Measurements from ENCODE around the gene NUP210L. TPM values are rescaled to one million over a fixed set of nuclear protein-coding genes. Genes with fewer than 3 reads are reported as not detected.
"Not testable (repeated sequence)": the region's sequence is repeated elsewhere in the genome, so short reads cannot be mapped to it uniquely, and the experiment has no call there.

NUP210L gene
- total and polyA plus RNA-seq, 2 donors (not counting 3 experiments of a cell fraction or from before 2014, with no cell fraction given) = 0.01 to 0.07 TPM

GRCh38 chr1:154151311-154151710 is 3.6 kb downstream of the NUP210L start:
- H4K20me1 ChIP-seq (replicated peaks; ENCODE audit: control insufficient read depth, extremely low read depth, insufficient read depth, low read length) = no peaks in the 10 kb centered on the region
- H3K9me1 ChIP-seq (replicated peaks; ENCODE audit: control insufficient read depth, extremely low read depth, insufficient read depth, low read length) = no peaks in the 10 kb centered on the region
- intact Hi-C loops (cut with micrococcal nuclease) (loop anchor here (10.0 kb wide), 1 partner anchor 157 kb away; the partner anchor contains the start of gene RPS27), dilution Hi-C loops (cut with MboI; ENCODE audit: extremely low pct_ligation_motif_present, low sequenced_read_pairs) (no loop called here)
- no peak overlapping the region for H3K4me2 ChIP-seq (ENCODE audit: insufficient read depth, low read length)
- H3K27me3 ChIP-seq (ENCODE audit: control insufficient read depth in 2 of 2, insufficient read depth in 2 of 2, low read length in 2 of 2) = no peaks in the 10 kb centered on the region
- ChIA-PET CTCF (no interaction called here), POLR2A (no interaction called here)
- no peak overlapping the region for H3K9ac ChIP-seq (replicated peaks; ENCODE audit: extremely low read depth, insufficient read depth, low read length)
- no peaks in the 10 kb centered on the region for H3K9me3 ChIP-seq (replicated peaks; ENCODE audit: control insufficient read depth, insufficient read depth, low read length)
- no peaks in the 10 kb centered on the region for H3K79me2 ChIP-seq (ENCODE audit: control insufficient read depth, insufficient read depth, low read length)
- peak; percentile 47 for TF ChIP-seq FOS (IDR thresholded peaks at IDR 0.05; ENCODE audit: borderline replicate concordance, insufficient read depth, low read length)
- no peak for TF ChIP-seq POLR2AphosphoS5 (IDR thresholded peaks at IDR 0.05; ENCODE audit: insufficient read depth, low read depth, low read length)
- no peak overlapping the region for H3K4me3 ChIP-seq (replicated peaks in 1 of 3; ENCODE audit: insufficient read depth in 1 of 3, low read depth in 1 of 3, low read length in 3 of 3)
- H3K36me3 ChIP-seq (ENCODE audit: control insufficient read depth in 2 of 2, extremely low read depth in 1 of 2, insufficient read depth in 2 of 2, low read length in 2 of 2) = no peaks in the 10 kb centered on the region
- peaks cover 23% of the 10 kb centered on the region for H3K4me1 ChIP-seq (ENCODE audit: control insufficient read depth, extremely low read depth, insufficient read depth, low read length)
- FAIRE-seq (peak; percentile 61), DNase-seq (ENCODE audit: low read depth, low spot score) (peak; percentile 54)
- no peak overlapping the region for H2AFZ ChIP-seq (ENCODE audit: low read depth, low read length)
- no TSS peak for BruUV-seq (replicated peaks)
- no peak overlapping the region for H3K27ac ChIP-seq (ENCODE audit: insufficient read depth, low read depth, low read length)

DNA sequence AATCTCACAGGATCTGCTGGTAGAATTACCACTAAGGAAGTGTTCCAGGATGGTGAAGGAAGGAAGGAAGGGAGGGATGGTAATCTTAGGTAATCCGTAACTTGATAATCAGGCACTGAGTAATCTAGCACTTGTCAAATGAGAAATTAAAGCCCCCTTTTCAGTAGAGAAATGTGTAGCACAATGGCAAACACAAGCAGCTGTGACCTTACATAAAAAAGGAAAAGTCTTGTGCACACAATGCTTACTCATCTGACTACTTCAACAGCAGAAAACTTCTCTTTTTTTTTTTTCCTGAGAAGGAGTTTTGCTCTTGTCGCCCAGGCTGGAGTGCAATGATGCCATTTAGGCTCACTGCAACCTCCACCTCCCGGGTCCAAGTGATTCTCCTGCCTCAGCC is 6.1 kb downstream of the NUP210L start:
- dilution Hi-C loops (cut with MboI; ENCODE audit: extremely low pct_ligation_motif_present, low sequenced_read_pairs) = no loop called here
- Histone ChIP-seq H3K9ac (replicated peaks; ENCODE audit: extremely low read depth, insufficient read depth, low read length) (no peak overlapping the region), H3K36me3 (ENCODE audit: control insufficient read depth in 2 of 2, extremely low read depth in 1 of 2, insufficient read depth in 2 of 2, low read length in 2 of 2) (no peaks in the 10 kb centered on the region), H3K27me3 (ENCODE audit: control insufficient read depth in 2 of 2, insufficient read depth in 2 of 2, low read length in 2 of 2) (no peaks in the 10 kb centered on the region), H3K4me3 (replicated peaks in 1 of 3; ENCODE audit: insufficient read depth in 1 of 3, low read depth in 1 of 3, low read length in 3 of 3) (no peak overlapping the region), H3K9me1 (replicated peaks; ENCODE audit: control insufficient read depth, extremely low read depth, insufficient read depth, low read length) (no peaks in the 10 kb centered on the region), H3K9me3 (replicated peaks; ENCODE audit: control insufficient read depth, insufficient read depth, low read length) (no peaks in the 10 kb centered on the region), H3K27ac (ENCODE audit: insufficient read depth, low read depth, low read length) (no peak overlapping the region), H3K4me1 (ENCODE audit: control insufficient read depth, extremely low read depth, insufficient read depth, low read length) (peaks cover 6% of the 10 kb centered on the region), H4K20me1 (replicated peaks; ENCODE audit: control insufficient read depth, extremely low read depth, insufficient read depth, low read length) (no peaks in the 10 kb centered on the region), H3K4me2 (ENCODE audit: insufficient read depth, low read length) (peak overlapping the region; percentile 17), H2AFZ (ENCODE audit: low read depth, low read length) (no peak overlapping the region), H3K79me2 (ENCODE audit: control insufficient read depth, insufficient read depth, low read length) (no peaks in the 10 kb centered on the region)
- POLR2A ChIA-PET = no interaction called here
- FAIRE-seq = peak; percentile 84
- CTCF ChIA-PET = interaction anchor here (0.6 to 0.8 kb wide), 2 partner anchors 30 to 271 kb away, joined by 3 read pairs; no protein-coding TSS in a partner anchor
- no peak for TF ChIP-seq POLR2AphosphoS5 (IDR thresholded peaks at IDR 0.05; ENCODE audit: insufficient read depth, low read depth, low read length)
- no peak for TF ChIP-seq POLR2A (IDR thresholded peaks at IDR 0.05; ENCODE audit: low read depth, low read length)
- TF ChIP-seq FOS (IDR thresholded peaks at IDR 0.05; ENCODE audit: borderline replicate concordance, insufficient read depth, low read length) = no peak
- TF ChIP-seq GATA2 (IDR thresholded peaks at IDR 0.05; ENCODE audit: insufficient read depth, insufficient read length, low read depth, low read length) = no peak
- no peak for TF ChIP-seq MYC (IDR thresholded peaks at IDR 0.05; ENCODE audit: low read depth, low read length)
- no peak for TF ChIP-seq EZH2 (IDR thresholded peaks at IDR 0.05; ENCODE audit: borderline replicate concordance, low read depth, low read length, severe bottlenecking)
- TF ChIP-seq JUN (IDR thresholded peaks at IDR 0.05; ENCODE audit: borderline replicate concordance, insufficient read depth, insufficient read length, low read depth) = no peak
- TF ChIP-seq, protein P1, sequence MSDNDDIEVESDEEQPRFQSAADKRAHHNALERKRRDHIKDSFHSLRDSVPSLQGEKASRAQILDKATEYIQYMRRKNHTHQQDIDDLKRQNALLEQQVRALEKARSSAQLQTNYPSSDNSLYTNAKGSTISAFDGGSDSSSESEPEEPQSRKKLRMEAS (IDR thresholded peaks at IDR 0.05; ENCODE audit: insufficient read depth, insufficient read length) = no peak
- DNase-seq (ENCODE audit: low read depth, low spot score) = peak; percentile 75
- intact Hi-C loops (cut with micrococcal nuclease) = no loop called here
- no TSS peak for BruUV-seq (replicated peaks)

- H3K27me3 ChIP-seq (ENCODE audit: control insufficient read depth in 2 of 2, insufficient read depth in 2 of 2, low read length in 2 of 2); H3K4me2 ChIP-seq (ENCODE audit: insufficient read depth, low read length); DNase-seq (ENCODE audit: low read depth, low spot score); H2AFZ ChIP-seq (ENCODE audit: low read depth, low read length); H3K36me3 ChIP-seq (ENCODE audit: control insufficient read depth in 2 of 2, extremely low read depth in 1 of 2, insufficient read depth in 2 of 2, low read length in 2 of 2); BruUV-seq (replicated peaks); H3K9me3 ChIP-seq (replicated peaks; ENCODE audit: control insufficient read depth, insufficient read depth, low read length); intact Hi-C loops (cut with micrococcal nuclease); H3K9me1 ChIP-seq (replicated peaks; ENCODE audit: control insufficient read depth, extremely low read depth, insufficient read depth, low read length); H3K27ac ChIP-seq (ENCODE audit: insufficient read depth, low read depth, low read length); dilution Hi-C loops (cut with MboI; ENCODE audit: extremely low pct_ligation_motif_present, low sequenced_read_pairs); H3K4me3 ChIP-seq (replicated peaks in 1 of 3; ENCODE audit: insufficient read depth in 1 of 3, low read depth in 1 of 3, low read length in 3 of 3); H3K79me2 ChIP-seq (ENCODE audit: control insufficient read depth, insufficient read depth, low read length); H3K9ac ChIP-seq (replicated peaks; ENCODE audit: extremely low read depth, insufficient read depth, low read length); H3K4me1 ChIP-seq (ENCODE audit: control insufficient read depth, extremely low read depth, insufficient read depth, low read length); CTCF ChIA-PET; POLR2A ChIA-PET; H4K20me1 ChIP-seq (replicated peaks; ENCODE audit: control insufficient read depth, extremely low read depth, insufficient read depth, low read length); FAIRE-seq: not testable (repeated sequence)
These were observed 7.4 kb downstream of the NUP210L start for GRCh38 chr1:154147505-154147904.

All from endothelial cell of umbilical vein (primary cell).